GM19455 (cell line): Measurements from ENCODE around the gene OTC.

ENCODE experiments used
- ATAC-seq: cut with Tn5 transposase; IDR thresholded peaks from one replicate; pipeline ENCODE4 v1.9.1; 2021; ENCODE audit not compliant: unreplicated experiment

The OTC gene

DNA sequence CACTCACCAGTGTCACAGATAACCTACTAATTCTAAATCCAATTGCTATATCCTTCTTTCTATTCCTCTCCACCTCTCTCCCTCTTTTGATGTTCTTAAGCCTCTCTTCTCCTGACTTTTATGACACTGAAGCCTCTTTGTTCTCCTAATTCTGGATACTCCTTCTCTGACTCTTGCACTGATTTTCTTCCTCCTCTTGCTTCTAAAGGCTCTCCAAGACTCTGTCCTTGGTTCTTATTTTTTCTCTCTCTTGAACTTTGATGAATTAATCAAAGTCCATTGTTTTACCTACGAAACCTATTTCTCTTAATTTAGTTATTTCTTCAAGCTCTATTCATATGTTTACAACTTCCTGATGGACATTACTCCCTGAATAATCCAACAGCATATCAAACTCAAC lies 113.3 kb downstream of the OTC start:
- ATAC-seq: no peak

- no peak for ATAC-seq
Observed at GRCh38 chrX:38468563-38469157, 116.3 kb downstream of the OTC start.
